Panc1 (cell line): ENCODE results near the gene KRTAP19-5. TPM values are rescaled to one million over a fixed set of nuclear protein-coding genes. Genes with fewer than 3 reads are reported as not detected.

Source experiments
- ATAC-seq: fragments of 200-7000 bp; cut with Tn5 transposase; 2 replicates; pipeline ENCODE4 v1.9.1; 2020; ENCODE audit warnings: mild to moderate bottlenecking, moderate library complexity
- BruUV-seq: library from RNA; stranded (reverse); fragments of 400-500 nt; replicated peaks from 2 replicates; lab custom pipeline; 2021; lab: Mats Ljungman, UMichigan
- CTCF ChIA-PET: fragments of 300-600 bp; sonication (Branson Sonifier 250); formaldehyde crosslinking; loops from one replicate; lab custom pipeline; 2022; ENCODE audit warnings: antibody characterized with exemption; lab: Charles Lee
- POLR2A ChIA-PET: fragments of 300-600 bp; sonication (Branson Sonifier 250); formaldehyde crosslinking; loops from one replicate; lab custom pipeline; 2022; ENCODE audit warnings: antibody characterized with exemption; lab: Charles Lee
- DNase-seq: peaks from one replicate; pipeline ENCODE4 v3.0.0-alpha.2; 2010; ENCODE audit warnings: low read depth, low spot score
- H3K27ac ChIP-seq: 2 replicates; pipeline ENCODE4 v1.5.1; 2011; ENCODE audit warnings: mild to moderate bottlenecking, low read length, inconsistent platforms
- H3K27me3 ChIP-seq: fragments of 200-500 bp; sonication (Bioruptor generic); 2 replicates; pipeline ENCODE4 v1.6.0; 2014; ENCODE audit warnings: low read length, inconsistent platforms; ENCODE audit not compliant: control insufficient read depth, insufficient read depth
- H3K36me3 ChIP-seq: fragments of 200-500 bp; sonication (Bioruptor generic); 2 replicates; pipeline ENCODE4 v1.5.1; 2014; ENCODE audit warnings: inconsistent platforms, mild to moderate bottlenecking, low read length, moderate library complexity; ENCODE audit not compliant: control insufficient read depth, insufficient read depth
- H3K4me1 ChIP-seq: 2 replicates; pipeline ENCODE4 v1.5.1; 2011; ENCODE audit warnings: inconsistent platforms, mild to moderate bottlenecking, low read length, moderate library complexity; ENCODE audit not compliant: control insufficient read depth, insufficient read depth
- H3K4me3 ChIP-seq, 2 experiments: 2 replicates each; pipeline ENCODE4 v1.5.1; 2011 to 2012; ENCODE audit warnings: low read depth in 2 of 2, low read length in 2 of 2, mild to moderate bottlenecking in 2 of 2, inconsistent platforms in 1 of 2, moderate library complexity in 1 of 2
- H3K9me3 ChIP-seq: fragments of 200-500 bp; sonication (Bioruptor generic); 2 replicates; pipeline ENCODE4 v1.5.1; 2014; ENCODE audit warnings: low read depth, mild to moderate bottlenecking, inconsistent platforms, low read length, moderate library complexity; ENCODE audit not compliant: control insufficient read depth, insufficient read depth
- CTCF ChIP-seq: fragments of 450-650 bp; IDR thresholded peaks from 2 replicates; pipeline ENCODE4 v1.5.1; 2017; ENCODE audit warnings: mild to moderate bottlenecking
- POLR2AphosphoS5 ChIP-seq: IDR thresholded peaks from 2 replicates; pipeline ENCODE4 v1.6.1; 2012; ENCODE audit warnings: mild to moderate bottlenecking, low read depth, low read length, moderate library complexity
- REST ChIP-seq, 2 experiments: IDR thresholded peaks; 2 replicates each; pipeline ENCODE4 v1.6.1; 2011 to 2012; ENCODE audit warnings: low read depth in 2 of 2, control low read depth in 1 of 2, low read length in 1 of 2, mild to moderate bottlenecking in 1 of 2, moderate library complexity in 1 of 2; ENCODE audit not compliant: insufficient read depth in 1 of 2
- SIN3A ChIP-seq: IDR thresholded peaks from 2 replicates; pipeline ENCODE4 v1.6.1; 2012; ENCODE audit warnings: low read depth, mild to moderate bottlenecking, low read length, moderate library complexity, borderline replicate concordance; ENCODE audit not compliant: insufficient read depth
- TCF7L2 ChIP-seq: IDR thresholded peaks from 2 replicates; pipeline ENCODE4 v1.6.1; 2011; ENCODE audit warnings: mild to moderate bottlenecking, low read depth, low read length, inconsistent platforms
- in situ Hi-C: cut with HindIII; loops from 2 replicates; pipeline ENCODE4 v1.10.0; 2016; ENCODE audit warnings: low sequenced_read_pairs, low pct_unique_long_range_greater_than_20kb
- intact Hi-C: fragments of 100-400 bp; cut with micrococcal nuclease; formaldehyde crosslinking; loops from one replicate; pipeline ENCODE4 v1.10.0; 2022; ENCODE audit not compliant: unreplicated experiment
- total RNA-seq: library from RNA; stranded (reverse); gene quantifications from one replicate; pipeline ENCODE4 v1.2.1, GENCODE V29; 2021; ENCODE audit not compliant: unreplicated experiment

The KRTAP19-5 gene
- total RNA-seq, 1 experiment from 2014 or later, result not detected

- TF ChIP-seq SIN3A (no peak), REST (IDR thresholded peaks at IDR 0.05; ENCODE audit: insufficient read depth in 1 of 2, low read depth in 2 of 2, low read length in 1 of 2) (no peak), TCF7L2 (no peak), POLR2AphosphoS5 (no peak), CTCF (no peak)
- POLR2A ChIA-PET, result no interaction called here
- in situ Hi-C loops, result no loop called here
Observed at GRCh38 chr21:30486180-30486579, 15.8 kb downstream of the KRTAP19-5 start.

GRCh38 chr21:30482130-30482529 is 19.8 kb downstream of the KRTAP19-5 start:
- TF ChIP-seq CTCF (no peak), REST (IDR thresholded peaks at IDR 0.05; ENCODE audit: insufficient read depth in 1 of 2, low read depth in 2 of 2, low read length in 1 of 2) (no peak), POLR2AphosphoS5 (no peak), TCF7L2 (no peak), SIN3A (no peak)
- CTCF ChIA-PET, result no interaction called here
- POLR2A ChIA-PET, result no interaction called here
- no peak for ATAC-seq
- intact Hi-C loops (no loop called here), in situ Hi-C loops (no loop called here)
- DNase-seq, result no peak
- no peaks in the 10 kb centered on the region for H3K27me3 ChIP-seq
- no peaks in the 10 kb centered on the region for H3K36me3 ChIP-seq
- no peaks in the 10 kb centered on the region for H3K9me3 ChIP-seq
- no TSS peak for BruUV-seq
- H3K4me1 ChIP-seq, result no peaks in the 10 kb centered on the region
- no peak overlapping the region for H3K27ac ChIP-seq
- H3K4me3 ChIP-seq, result no peak overlapping the region

More at GRCh38 chr21:30486180-30486579, 15.8 kb downstream of the KRTAP19-5 start:
- no peaks in the 10 kb centered on the region for H3K4me1 ChIP-seq
- intact Hi-C loops, result no loop called here
- ATAC-seq (no peak), DNase-seq (no peak)
- no peaks in the 10 kb centered on the region for H3K36me3 ChIP-seq
- H3K4me3 ChIP-seq, result no peak overlapping the region
- CTCF ChIA-PET, result no interaction called here
- no peaks in the 10 kb centered on the region for H3K9me3 ChIP-seq
- no TSS peak for BruUV-seq
- H3K27ac ChIP-seq, result no peak overlapping the region
- H3K27me3 ChIP-seq, result no peaks in the 10 kb centered on the region
